GM21576 (cell line): ENCODE data around the gene DHRS9.
"Not testable (repeated sequence)": the region's sequence is repeated elsewhere in the genome, so short reads cannot be mapped to it uniquely, and the experiment has no call there.

ENCODE experiments used
- ATAC-seq: cut with Tn5 transposase; IDR thresholded peaks from one replicate; pipeline ENCODE4 v1.9.1; 2021; ENCODE audit warnings: mild to moderate bottlenecking, moderate library complexity; ENCODE audit not compliant: unreplicated experiment

The DHRS9 gene

DNA sequence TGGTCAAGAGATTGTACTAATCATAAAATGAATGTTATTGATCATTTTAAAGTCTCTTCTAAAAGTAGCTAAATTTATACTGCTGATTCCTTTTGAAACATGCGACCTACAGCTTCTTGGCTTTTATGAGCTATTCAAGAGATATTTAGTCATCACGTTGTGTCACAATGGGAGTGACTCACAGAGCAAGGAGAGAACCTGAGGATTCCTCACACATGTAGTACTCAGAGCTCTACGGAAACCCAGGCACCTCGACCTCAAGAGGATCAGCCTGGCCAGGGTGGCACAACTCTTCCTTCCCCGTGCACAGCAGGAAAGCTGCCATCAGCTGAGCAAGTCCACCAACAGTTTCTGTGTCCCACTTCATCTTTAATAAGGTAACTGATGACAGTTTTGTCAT lies at the start of gene DHRS9:
Gene DHRS9 (plus strand): TSS at position 223 of the 400 bp plus-strand sequence. CDS start 12,019 bp downstream, outside the sequence.
- ATAC-seq: no peak

DNA sequence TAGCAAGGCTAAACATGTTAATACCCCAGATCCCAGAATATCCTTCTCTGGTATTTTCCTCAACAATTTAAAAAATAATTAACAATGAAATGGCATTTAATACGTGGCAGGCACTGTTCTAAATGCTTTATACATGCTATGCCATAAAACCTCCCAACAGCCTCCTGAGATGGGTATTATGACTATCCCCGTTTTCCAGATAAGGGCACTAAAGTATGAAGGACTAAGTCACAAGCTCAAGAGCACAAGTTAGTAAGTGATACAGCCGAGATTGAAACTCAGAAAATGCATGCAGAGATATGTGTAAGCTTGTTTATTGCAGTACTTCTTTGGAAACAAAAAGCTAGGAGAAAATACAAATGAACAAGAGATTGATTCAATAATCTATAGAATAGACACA lies 46.2 kb upstream of the DHRS9 start:
- ATAC-seq: no peak

DNA sequence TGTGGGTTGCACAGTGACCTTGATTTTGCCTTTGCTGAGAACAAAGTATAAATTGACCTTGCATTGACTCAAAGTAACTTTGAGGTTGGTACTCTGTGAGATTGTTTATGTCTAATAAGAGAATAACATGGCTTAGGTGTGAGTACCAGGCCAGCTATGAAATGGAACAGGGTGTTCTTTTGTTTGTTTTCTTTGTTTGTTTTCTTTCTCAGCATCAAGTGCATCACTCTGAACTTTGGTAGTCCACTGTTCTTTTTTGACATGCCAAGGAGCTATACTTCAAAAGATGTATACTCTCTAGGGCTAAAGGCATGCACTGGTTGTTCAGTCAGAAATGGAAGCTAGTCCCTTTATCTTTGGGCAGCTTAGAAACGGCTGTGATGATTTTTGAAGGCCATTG lies 43.3 kb upstream of the DHRS9 start:
- no peak for ATAC-seq

DNA sequence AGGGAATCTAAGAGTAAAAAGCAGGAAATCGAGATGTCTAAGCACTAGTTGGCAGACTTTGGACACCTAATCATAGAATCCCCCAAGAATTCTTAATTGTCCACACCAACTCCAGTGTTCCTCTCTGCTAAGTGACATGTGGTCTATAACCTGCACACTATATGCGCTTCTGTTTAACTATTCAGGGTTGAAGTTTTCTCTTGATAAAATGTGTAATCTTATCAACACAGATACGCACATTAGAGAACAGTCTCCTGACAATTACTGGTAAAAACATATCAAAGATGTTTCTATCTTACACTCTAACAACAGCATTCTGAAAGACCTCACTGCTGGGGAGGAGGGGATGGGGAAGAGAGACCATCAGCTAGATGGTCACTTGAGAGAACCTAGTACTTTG lies 42.1 kb upstream of the DHRS9 start:
- ATAC-seq: no peak

DNA sequence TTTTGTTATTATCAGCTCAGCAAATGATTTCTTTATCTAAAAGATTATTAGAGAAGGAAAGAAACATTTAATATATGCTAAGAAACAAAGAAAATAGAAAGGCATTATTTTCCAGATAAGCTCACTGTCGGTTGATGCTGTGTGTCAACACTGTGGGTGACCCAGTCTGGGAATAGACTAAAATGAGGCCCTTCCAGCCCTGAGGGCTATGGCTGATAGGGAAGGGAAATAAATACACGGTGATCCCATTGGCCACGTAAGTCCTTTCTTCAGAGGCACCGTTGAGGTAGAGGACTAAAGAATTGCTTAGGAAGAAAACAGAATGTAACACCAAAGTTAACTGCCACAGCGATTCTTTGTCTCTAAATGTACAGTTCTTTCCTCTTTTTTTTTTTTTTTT lies 40.0 kb upstream of the DHRS9 start:
- no peak for ATAC-seq

GRCh38 chr2:169031202-169031601 lies 38.2 kb upstream of the DHRS9 start, which contains the start of gene ABCB11:
Gene ABCB11, minus strand, starts transcription at chr2:169031324. Its CDS starts 13,199 bp downstream, at chr2:169018125.
- ATAC-seq: no peak

- no peak for ATAC-seq
Measured at GRCh38 chr2:169034256-169034655, 35.1 kb upstream of the DHRS9 start.

GRCh38 chr2:169034984-169035544 lies 34.3 kb upstream of the DHRS9 start:
- ATAC-seq: no peak

DNA sequence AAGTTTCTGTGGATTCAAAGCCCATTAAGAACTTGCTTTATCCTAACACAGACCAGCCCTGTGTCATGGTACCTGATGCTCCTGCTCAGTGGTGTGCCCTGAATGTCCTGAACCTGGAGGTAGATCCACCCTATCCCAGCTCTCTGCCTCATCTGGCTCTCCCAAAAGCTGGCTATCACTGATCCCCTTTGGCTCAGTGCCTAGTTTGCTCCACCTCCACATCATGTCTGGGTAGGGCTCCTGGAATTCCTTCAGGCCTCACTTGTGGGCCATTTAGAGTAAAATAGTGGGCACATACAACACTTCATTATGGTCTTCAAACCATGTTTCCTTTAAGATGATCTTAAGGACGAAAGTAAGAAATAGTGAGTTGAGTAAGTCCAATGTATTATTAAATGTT lies 33.5 kb upstream of the DHRS9 start:
- ATAC-seq: no peak

DNA sequence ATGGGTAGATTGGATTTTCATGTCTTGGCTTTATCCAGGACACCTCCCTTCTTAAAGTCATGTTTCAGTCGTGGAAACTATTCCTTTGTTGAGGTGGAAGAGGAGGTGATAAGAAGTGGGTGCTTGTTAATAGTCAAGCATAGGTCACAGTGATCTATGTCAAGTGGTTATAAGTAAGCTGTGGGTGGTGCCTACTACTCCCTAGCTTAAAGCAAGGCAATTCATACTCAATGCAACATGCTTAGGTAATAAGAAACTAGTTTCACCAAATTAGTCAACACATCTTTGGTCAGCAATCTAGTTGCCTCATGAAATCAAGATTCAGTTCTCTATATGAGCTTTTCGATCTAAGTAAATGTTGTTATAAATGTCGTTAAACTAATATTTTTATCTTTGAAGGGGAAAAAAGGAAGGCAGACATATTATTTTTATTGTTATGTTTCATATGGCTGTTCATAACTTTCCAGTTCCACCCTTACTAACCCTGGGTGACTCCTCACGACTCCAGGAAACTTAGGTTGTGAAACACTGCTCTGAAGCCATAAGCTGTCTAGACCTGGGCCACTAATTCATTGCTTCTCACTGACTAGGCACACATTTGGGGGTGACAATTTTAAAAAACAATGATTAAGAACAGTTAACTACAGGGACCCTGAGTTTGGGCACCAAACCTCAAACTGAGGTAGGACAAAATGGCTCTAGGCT lies 32.5 kb upstream of the DHRS9 start:
- peak; percentile 53 for ATAC-seq

DNA sequence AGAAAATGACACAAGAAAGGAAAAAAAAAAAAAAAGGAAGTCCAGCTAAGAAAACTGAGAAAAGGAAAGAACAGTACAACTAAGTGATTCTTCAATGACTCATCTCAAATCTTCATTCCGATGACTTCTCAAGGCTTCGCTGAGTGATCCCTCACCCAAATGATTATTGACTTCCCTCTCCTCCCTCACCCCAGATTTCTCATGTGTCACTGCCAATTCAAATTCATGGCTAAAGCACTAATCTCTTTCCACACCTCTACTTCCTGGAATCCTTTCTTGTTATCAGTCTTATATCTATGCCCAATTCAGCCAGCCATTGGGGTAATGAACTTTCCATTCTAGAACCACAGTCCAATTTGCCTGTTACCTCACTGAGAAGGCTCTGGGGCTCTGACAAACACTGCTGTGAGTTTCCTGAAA lies 31.0 kb upstream of the DHRS9 start:
- ATAC-seq: peak; percentile 58

DNA sequence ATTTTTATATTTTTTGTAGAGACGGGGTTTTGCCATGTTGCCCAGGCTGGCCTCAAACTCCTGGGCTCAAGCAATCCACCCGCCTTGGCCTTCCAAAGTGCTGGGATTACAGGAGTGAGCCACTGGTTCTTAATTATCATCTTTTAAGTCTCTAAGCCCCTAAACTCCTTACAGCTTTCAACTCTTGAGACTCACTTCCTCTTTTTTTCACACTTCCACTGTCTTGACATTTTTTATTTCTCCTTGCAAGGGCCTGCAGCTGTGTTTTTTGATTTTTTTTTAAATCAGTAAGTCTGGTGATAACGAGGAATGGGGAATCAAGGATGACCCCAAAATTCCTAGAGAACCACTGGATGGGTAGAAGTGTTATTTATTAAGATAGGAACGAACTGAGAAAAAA lies 29.7 kb upstream of the DHRS9 start:
- ATAC-seq: no peak

DNA sequence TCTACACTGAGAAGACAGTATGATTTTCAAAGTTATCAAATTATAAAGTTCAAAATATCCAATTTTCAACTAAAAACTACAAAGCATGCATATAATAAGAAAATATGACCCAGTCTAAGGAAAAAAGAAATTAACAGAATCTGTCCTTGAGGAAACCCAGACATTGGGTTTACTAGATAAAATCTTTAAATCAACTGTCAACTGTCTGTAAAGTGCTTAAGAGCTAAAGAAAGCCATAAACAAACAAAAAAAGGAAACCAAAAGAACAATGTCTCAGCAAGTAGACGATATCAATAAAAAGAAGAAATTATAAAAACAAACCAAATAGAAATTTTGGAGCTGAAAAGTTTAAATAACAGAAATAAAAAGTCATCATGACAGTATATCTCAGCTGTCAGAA lies 27.8 kb upstream of the DHRS9 start:
- no peak for ATAC-seq

DNA sequence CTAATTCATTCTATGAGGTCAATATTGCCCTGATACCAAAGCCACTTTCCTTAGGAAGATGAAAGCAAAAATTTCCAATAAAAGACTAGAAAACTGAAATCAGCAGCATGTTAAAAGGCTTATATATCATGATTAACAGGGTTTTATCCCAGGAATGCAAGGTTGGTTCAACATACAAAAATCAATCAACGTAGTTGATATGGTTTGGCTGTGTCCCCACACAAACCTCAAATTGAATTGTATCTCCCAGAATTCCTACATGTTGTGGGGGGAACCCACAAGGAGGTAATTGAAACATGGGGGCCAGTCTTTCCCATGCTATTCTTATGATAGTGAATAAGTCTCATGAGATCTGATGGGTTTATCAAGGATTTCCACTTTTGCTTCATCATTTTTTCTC lies 26.5 kb upstream of the DHRS9 start:
- ATAC-seq: no peak

GRCh38 chr2:169046440-169047151 lies 22.8 kb upstream of the DHRS9 start:
- no peak for ATAC-seq

DNA sequence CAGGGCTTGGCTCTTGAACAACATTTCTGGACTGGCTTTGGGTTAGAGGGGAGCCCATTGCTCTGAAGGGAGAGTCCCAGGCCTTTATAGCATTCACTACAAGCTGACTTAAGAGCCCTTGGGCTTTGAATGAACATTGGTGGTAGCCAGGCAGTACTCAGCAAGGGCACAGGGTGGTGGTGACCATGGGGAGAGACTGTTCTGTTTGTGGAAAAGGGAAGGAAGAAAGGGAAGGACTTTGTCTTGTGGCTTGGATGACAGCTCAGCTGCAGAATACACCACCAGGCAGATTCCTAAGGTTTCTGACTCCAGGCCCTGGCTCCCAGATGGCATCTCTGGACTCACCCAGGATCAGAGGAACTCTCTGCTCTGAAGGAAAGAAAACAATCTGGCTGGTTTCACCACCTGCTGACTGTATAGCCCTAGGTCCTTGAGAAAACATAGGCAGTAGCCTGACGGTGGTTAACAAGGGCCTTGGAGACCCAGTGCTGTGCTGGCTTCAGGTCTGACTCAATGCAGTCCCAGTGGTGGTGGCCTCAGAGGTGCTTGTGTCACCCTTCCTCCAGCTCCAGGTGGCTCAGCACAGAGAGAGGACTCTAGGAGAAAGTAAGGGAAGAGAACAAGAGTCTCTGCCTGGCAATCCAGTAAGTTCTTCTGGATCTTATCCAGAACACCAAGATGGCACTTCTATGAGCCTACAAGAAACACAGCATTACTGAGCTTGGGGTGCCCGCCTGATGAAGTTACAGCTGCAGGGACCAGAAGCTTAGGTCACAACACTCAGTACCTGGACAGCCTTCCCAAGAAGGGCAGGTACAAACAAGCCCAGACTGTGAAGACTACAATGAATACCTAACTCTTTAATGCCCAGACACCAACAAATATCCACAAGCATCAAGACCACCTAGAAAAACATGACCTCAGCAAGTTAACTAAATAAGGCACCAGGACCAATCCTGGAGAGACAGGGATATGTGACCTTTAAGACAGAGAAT lies 21.8 kb upstream of the DHRS9 start:
- no peak for ATAC-seq

DNA sequence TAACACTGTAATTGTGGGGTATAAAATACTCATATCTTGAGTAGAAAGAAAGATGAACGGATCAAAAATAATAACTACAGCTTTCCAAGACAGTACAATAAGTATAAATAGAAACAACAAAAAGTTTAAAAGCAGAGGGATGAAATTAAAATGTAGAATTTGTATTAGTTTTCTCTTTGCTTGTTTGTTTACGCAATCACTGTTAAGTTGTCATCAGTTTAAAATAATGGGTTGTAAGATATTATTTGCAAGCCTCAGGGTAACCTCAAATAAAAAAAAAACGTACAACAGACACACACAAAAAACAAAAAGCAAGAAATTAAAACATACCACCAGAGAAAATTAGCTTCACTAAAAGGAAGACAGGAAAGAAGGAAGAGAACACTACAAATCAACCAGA lies 20.2 kb upstream of the DHRS9 start:
- ATAC-seq: no peak

GRCh38 chr2:169050476-169051240 lies 18.7 kb upstream of the DHRS9 start:
- ATAC-seq: no peak

DNA sequence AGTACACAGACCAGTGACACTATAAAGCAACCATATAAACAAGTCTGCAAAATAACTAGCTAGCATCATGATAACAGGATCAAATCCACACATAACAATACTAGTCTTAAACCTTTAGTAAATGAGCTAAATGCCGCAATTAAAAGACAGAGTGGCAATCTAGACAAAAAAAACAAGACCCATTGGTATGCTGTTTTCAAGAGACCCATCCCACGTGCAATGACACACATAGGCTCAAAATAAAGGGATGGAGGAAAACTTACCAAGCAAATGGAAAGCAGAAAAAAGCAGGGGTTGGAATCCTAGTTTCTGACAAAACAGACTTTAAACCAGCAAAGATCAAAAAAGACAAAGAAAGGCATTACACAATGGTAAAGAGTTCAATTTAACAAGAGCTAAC lies 14.8 kb upstream of the DHRS9 start:
- not testable (repeated sequence) for ATAC-seq

DNA sequence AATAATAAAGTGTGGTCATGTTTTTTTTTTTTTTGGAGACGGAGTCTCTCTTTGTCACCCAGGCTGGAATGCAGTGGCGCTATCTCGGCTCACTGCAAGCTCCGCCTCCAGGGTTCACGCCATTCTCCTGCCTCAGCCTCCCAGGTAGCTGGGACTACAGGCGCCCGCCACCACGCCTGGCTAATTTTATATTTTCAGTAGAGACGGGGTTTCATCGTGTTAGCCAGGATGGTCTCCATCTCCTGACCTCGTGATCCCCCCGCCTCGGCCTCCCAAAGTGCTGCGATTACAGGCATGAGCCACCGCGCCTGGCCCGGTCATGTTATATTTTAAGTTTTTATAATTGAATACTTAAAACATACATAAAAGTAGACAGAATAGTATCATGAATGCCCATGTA lies 5.2 kb upstream of the DHRS9 start:
- ATAC-seq: not testable (repeated sequence)
